Stimulated activated CD8-positive, alpha-beta memory T cell treated with anti-CD3 and anti-CD28 coated beads, Interleukin-4, amount 100 ng/mL, for 24 hours (primary cell): ENCODE measurements around the gene CHRD.

Experiments
- DNase-seq: peaks from one replicate; pipeline ENCODE4 v3.0.0-alpha.2; 2020; ENCODE audit warnings: low read depth

The CHRD gene

GRCh38 chr3:184346480-184347190, 33.2 kb upstream of the CHRD start:
- DNase-seq = no peak

GRCh38 chr3:184347321-184348056, 32.4 kb upstream of the CHRD start:
- DNase-seq = no peak

GRCh38 chr3:184348057-184348382, 31.8 kb upstream of the CHRD start:
- no peak for DNase-seq

- DNase-seq = no peak
Measured at GRCh38 chr3:184349563-184350470, 30.0 kb upstream of the CHRD start.

- no peak for DNase-seq
Measured at GRCh38 chr3:184350618-184351017, 29.2 kb upstream of the CHRD start.

GRCh38 chr3:184351511-184352148, 28.2 kb upstream of the CHRD start:
- DNase-seq = no peak

GRCh38 chr3:184352149-184352785, 27.6 kb upstream of the CHRD start:
- no peak for DNase-seq

- no peak for DNase-seq
Measured at GRCh38 chr3:184352897-184353545, 26.8 kb upstream of the CHRD start.

GRCh38 chr3:184353546-184353941, 26.3 kb upstream of the CHRD start:
- no peak for DNase-seq

- peak; percentile 50 for DNase-seq
Measured at GRCh38 chr3:184354121-184354728, 25.6 kb upstream of the CHRD start.

- DNase-seq = no peak
Measured at GRCh38 chr3:184354754-184355153, 25.1 kb upstream of the CHRD start.

- no peak for DNase-seq
Measured at GRCh38 chr3:184355261-184356040, 24.4 kb upstream of the CHRD start.

- no peak for DNase-seq
Measured at GRCh38 chr3:184357248-184358123, 22.4 kb upstream of the CHRD start.

- DNase-seq = no peak
Measured at GRCh38 chr3:184358124-184358767, 21.6 kb upstream of the CHRD start.

- DNase-seq = no peak
Measured at GRCh38 chr3:184358921-184359350, 20.9 kb upstream of the CHRD start.

GRCh38 chr3:184359610-184360009, 20.2 kb upstream of the CHRD start:
- no peak for DNase-seq

- DNase-seq = no peak
Measured at GRCh38 chr3:184360070-184360928, 19.6 kb upstream of the CHRD start.
